ENCODE data around the gene ARID3A.

- TF ChIP-seq YY1 (IDR thresholded peaks at IDR 0.05; ENCODE audit: insufficient read depth, insufficient read length) (no peak), ZNF274 (IDR thresholded peaks at IDR 0.05; ENCODE audit: low read depth, low read length) (no peak), SUZ12 (IDR thresholded peaks at IDR 0.05; ENCODE audit: extremely low read depth, insufficient read depth, insufficient read length) (no peak)
Measured at GRCh38 chr19:956766-957440, 31.1 kb downstream of the ARID3A start.
